T-helper 1 cell treated with Interleukin-12 subunit alpha and Interleukin-12 subunit beta and Interleukin-4 antibody, amounts not matched to agents 30 ng/mL and 1 ng/mL, for 36 hours (primary cell): ENCODE results near the gene ERCC5. TPM values are rescaled to one million over a fixed set of nuclear protein-coding genes. Genes with fewer than 3 reads are reported as not detected.

Source experiments
- intact Hi-C: fragments of 100-400 bp; cut with micrococcal nuclease; formaldehyde crosslinking; loops from one replicate; pipeline ENCODE4 v1.15.1; 2024
- total RNA-seq: library from RNA; stranded (reverse); gene quantifications from 2 replicates; pipeline ENCODE4 v1.2.3, GENCODE V29; 2022

The ERCC5 gene
- total RNA-seq, 1 donor from 2014 or later, result 60.9 TPM

GRCh38 chr13:102838982-102839381, 6.8 kb upstream of the ERCC5 start:
- intact Hi-C loops, result no loop called here

DNA sequence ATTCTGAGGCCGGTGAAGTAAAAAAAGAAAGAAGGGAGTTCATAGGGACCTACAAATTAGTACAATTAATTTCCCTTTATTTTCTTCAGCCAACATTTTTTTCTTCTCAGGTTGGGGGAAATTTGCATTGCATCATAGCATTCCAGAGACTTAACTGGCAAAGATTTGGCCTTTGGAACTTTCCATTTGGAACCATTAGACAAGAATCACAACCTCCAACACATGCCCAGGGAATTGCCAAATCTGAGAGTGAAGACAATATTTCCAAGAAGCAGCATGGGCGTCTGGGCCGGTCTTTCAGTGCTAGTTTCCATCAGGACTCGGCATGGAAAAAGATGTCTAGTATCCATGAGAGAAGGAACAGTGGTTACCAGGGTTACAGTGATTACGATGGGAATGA, 6.4 kb upstream of the ERCC5 start:
- intact Hi-C loops, result no loop called here

- intact Hi-C loops, result loop anchor here (1.0 to 5.0 kb wide), 3 partner anchors 45 to 1218 kb away; partner anchors contain the start of gene TPP2
Measured at GRCh38 chr13:102845289-102845629, 573 bp upstream of the ERCC5 start.

DNA sequence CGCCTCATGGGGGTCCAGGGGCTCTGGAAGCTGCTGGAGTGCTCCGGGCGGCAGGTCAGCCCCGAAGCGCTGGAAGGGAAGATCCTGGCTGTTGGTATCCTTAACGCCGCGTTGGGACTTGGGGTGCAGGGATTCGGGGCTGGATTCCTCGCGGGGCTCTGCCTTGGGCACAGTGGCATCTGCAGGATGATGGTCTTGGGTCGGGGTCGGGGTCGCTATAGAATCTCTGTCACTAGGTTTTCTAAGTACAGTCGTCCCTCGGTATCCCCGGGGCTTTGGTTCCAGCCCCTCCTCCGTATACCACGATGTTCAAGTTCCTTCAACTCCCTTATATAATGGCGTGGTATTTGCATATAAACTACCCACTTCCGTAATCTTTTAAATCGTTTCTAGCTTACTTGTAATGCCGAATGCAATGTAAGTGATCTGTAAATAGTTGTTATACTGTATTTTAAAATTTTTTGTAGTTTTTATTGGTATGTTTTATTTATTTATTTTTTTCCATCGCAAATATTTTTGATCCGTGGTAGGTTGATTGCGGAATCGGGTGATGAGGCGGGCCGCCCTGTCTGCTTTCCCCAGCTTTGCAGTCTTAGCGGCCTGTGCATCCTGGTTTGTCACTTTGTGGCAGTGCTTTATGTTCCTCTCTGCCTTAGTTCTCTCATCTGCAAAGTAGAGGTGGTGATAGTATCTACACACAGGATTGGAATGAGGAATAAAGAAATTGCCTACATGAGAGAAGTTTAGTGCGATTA, 606 bp downstream of the ERCC5 start:
- intact Hi-C loops, result loop anchor here (1.0 to 5.0 kb wide), 10 partner anchors 24 to 1219 kb away; partner anchors contain the start of gene TEX30

DNA sequence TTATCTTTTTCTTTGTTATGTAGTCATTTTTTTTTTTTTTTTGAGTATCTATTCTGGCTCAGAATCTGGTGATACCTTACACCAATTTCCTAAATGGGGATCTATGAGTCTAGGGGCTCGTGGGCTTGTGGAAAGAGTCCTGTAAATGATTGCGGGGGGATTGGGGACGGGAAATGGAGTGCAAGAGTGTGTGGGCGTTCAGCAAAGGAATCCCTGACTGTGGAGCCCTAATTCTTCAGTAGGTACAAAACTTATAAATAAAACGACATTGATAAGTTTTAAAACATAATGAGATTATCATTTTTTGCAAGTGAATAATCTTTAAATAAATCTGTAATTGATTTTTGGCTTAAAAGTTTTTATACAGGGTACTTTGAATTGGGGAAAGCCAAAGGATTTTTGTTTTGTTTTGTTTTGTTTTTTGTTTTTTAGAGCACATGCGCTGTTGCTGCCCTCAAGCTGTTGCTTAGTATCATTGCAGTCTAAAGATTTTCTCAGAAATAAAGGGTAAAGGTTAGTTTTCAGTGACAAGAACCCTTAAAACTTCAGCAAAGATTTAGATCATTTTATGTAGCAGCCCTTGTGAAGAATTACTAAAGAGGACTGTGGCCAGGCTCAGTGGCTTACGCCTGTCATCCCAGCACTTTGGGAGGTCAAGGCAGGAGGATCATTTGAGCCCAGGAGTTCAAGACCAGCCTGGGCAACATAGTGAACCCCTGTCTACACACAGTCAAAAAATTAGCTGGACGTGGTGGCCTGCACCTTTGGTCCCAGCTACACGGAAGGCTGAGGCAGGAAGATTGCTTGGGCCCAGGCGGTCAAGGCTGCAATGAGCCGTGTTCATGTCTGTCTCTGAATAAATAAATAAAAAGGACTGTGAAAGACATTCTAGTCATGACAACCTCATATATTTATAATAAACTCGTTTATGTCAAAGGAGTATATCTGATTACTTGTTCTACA, 1.7 kb downstream of the ERCC5 start:
- intact Hi-C loops, result loop anchor here (1.0 to 5.0 kb wide), 7 partner anchors 23 to 1220 kb away; no protein-coding TSS in a partner anchor

DNA sequence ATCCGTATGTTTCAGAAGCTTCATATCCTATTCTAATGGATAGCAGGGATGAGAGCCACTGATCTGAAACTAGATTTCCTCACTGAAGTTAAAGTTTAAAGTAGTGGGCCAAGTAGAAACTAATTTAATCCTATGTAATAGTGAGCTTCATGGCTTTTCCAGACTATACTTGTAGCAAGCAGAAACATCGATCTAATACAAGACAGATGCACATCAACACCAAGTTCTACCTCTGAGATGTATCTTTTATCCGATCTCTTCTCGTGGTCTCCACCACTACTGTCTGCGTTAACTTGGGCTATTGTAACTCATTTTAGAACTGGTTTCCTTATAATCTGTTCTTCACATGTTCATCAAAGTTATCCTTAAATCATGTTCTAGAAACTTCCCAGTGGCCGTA, 3.1 kb downstream of the ERCC5 start:
- intact Hi-C loops, result loop anchor here (5.0 kb wide), 1 partner anchor 1222 kb away; no protein-coding TSS in a partner anchor

GRCh38 chr13:102852556-102852955, 6.7 kb downstream of the ERCC5 start:
- intact Hi-C loops, result no loop called here

GRCh38 chr13:102854675-102855074, 8.8 kb downstream of the ERCC5 start:
- intact Hi-C loops, result no loop called here

- intact Hi-C loops, result no loop called here
Measured at GRCh38 chr13:102856557-102856956, 10.7 kb downstream of the ERCC5 start.

GRCh38 chr13:102862624-102863210, 16.9 kb downstream of the ERCC5 start:
- intact Hi-C loops, result no loop called here

GRCh38 chr13:102863590-102863989, 17.8 kb downstream of the ERCC5 start:
- intact Hi-C loops, result no loop called here

- intact Hi-C loops, result no loop called here
Measured at GRCh38 chr13:102868366-102868936, 22.6 kb downstream of the ERCC5 start.

- intact Hi-C loops, result loop anchor here (1.0 to 2.0 kb wide), 4 partner anchors 23 to 290 kb away; partner anchors contain the start of gene ERCC5
Measured at GRCh38 chr13:102869948-102870676, 24.3 kb downstream of the ERCC5 start.

GRCh38 chr13:102870677-102871415, 25.0 kb downstream of the ERCC5 start:
- intact Hi-C loops, result loop anchor here (1.0 to 2.0 kb wide), 4 partner anchors 24 to 291 kb away; partner anchors contain the start of gene ERCC5

DNA sequence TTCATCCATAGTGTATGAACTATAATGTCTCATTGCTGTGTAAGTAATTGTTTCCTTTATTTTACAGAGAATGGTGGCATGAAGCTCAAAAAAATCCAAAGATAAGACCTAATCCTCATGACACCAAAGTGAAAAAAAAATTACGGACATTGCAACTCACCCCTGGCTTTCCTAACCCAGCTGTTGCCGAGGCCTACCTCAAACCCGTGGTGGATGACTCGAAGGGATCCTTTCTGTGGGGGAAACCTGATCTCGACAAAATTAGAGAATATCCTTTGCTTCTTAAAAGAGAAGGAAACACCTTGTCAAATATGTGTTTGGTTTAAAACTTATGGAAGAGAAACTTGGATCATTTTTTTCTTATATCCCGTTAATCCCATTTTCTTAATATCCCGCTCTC, 26.3 kb downstream of the ERCC5 start:
- intact Hi-C loops, result no loop called here

DNA sequence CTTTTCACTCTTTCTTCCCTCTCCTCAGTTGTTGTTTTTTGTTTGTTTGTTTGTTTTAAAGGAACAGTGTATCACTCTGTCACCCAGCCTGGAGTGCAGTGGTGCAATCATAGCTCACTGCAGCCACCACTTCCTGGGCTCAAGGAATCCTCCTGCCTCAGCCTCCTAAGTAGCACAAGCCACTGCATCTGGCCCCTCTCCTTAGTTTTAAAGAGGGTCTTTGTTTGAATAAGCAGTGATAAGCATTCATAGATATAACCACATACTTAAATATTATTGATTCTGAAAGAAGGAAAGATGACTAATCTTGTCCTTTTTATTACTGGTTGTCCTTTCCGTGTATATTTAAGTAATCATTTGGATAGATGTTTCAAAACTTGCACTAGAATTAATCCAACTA, 26.7 kb downstream of the ERCC5 start:
- intact Hi-C loops, result no loop called here

DNA sequence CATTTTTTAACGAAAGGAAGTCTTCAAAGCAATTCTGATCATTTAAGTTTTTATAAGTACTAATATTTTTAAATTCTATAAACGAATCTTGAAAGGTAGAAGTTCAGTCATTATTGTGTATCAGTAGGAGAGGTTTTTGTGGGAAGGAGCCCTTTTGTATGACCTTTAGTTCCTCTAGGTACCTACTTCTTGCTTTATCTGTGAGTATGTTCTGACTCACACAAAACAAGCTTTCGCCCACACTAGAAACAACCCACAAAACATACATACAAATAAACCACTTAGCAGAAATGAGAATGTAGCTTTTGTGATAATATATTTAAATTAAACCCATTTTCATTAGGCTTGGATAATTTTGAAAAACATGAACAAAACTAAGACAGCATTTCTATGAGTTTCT, 27.8 kb downstream of the ERCC5 start:
- intact Hi-C loops, result no loop called here

- intact Hi-C loops, result no loop called here
Measured at GRCh38 chr13:102875256-102875655, 29.4 kb downstream of the ERCC5 start.

- intact Hi-C loops, result no loop called here
Measured at GRCh38 chr13:102877303-102877702, 31.5 kb downstream of the ERCC5 start.

DNA sequence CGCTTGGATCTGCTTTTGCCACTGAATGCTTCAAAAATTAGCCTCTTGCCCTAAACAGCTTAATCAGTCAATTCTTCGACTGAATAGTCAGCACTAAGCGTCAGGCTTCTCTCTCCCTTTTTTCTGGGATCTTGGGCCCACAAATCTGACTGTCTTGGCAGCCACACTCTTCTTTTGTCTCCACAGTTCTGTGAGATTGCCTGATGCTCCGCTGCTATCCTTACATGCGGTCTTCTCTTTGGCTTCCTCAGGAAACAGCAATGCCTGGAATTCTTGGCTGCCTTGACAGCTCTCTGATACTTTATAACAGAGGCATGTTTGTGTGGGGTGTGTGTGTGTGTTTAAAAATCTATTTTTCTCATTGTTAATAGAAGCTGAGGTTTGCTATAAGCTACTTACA, 32.6 kb downstream of the ERCC5 start:
- intact Hi-C loops, result no loop called here
